Liver (tissue), 9 donors: ENCODE data around the gene NTN5. TPM values are rescaled to one million over a fixed set of nuclear protein-coding genes. Genes with fewer than 3 reads are reported as not detected.

Source experiments
- DNase-seq: peaks from one replicate; pipeline ENCODE4 v3.0.0-alpha.2; 2017; ENCODE audit warnings: low spot score
- H3K27ac ChIP-seq, 2 donors: one replicate each; pipeline ENCODE4 v1.7.0; 2013; ENCODE audit warnings: inconsistent platforms in 2 of 2, low read length in 2 of 2, control low read depth in 1 of 2, low read depth in 1 of 2, mild to moderate bottlenecking in 1 of 2
- H3K27me3 ChIP-seq, 4 donors: one replicate each; pipeline versions ENCODE4 v1.6.1 to v1.7.0; 2013; ENCODE audit warnings: low read length in 3 of 4, inconsistent platforms in 1 of 4, mild to moderate bottlenecking in 1 of 4, moderate library complexity in 1 of 4; ENCODE audit not compliant: control insufficient read depth in 4 of 4, insufficient read depth in 4 of 4
- H3K36me3 ChIP-seq, 4 donors: one replicate each; pipeline versions ENCODE4 v1.6.1 to v1.7.0; 2013; ENCODE audit warnings: low read length in 3 of 4, mild to moderate bottlenecking in 3 of 4, low read depth in 1 of 4, moderate library complexity in 1 of 4; ENCODE audit not compliant: control insufficient read depth in 4 of 4, insufficient read depth in 3 of 4
- H3K4me1 ChIP-seq, 4 donors: one replicate each; pipeline versions ENCODE4 v1.6.1 to v1.7.0; 2013; ENCODE audit warnings: low read length in 3 of 4, mild to moderate bottlenecking in 3 of 4, moderate library complexity in 1 of 4; ENCODE audit not compliant: control insufficient read depth in 4 of 4, insufficient read depth in 4 of 4
- H3K4me3 ChIP-seq, 3 donors: one replicate each; pipeline versions ENCODE4 v1.6.1 to v1.7.0; 2013; ENCODE audit warnings: low read length in 3 of 3, control low read depth in 1 of 3, low read depth in 1 of 3, mild to moderate bottlenecking in 1 of 3
- H3K9ac ChIP-seq, 2 donors: one replicate each; pipeline ENCODE4 v1.7.0; 2013; ENCODE audit warnings: low read length in 2 of 2, mild to moderate bottlenecking in 2 of 2, moderate library complexity in 2 of 2, control low read depth in 1 of 2, low read depth in 1 of 2
- H3K9me3 ChIP-seq, 4 donors: one replicate each; pipeline versions ENCODE4 v1.6.1 to v1.7.0; 2013; ENCODE audit warnings: low read length in 3 of 4; ENCODE audit not compliant: control insufficient read depth in 4 of 4
- CTCF ChIP-seq: fragments of 150-350 bp; IDR thresholded peaks from 2 replicates; pipeline ENCODE4 v1.5.1; 2017; ENCODE audit warnings: improper control_type of control experiment, low read depth, low read length; ENCODE audit not compliant: missing input control
- EGR1 ChIP-seq, 2 donors: IDR thresholded peaks; 2 replicates each; pipeline ENCODE4 v1.6.1; 2016 to 2018; ENCODE audit warnings: antibody characterized with exemption in 2 of 2, low read depth in 2 of 2
- FOXA1 ChIP-seq: IDR thresholded peaks from 2 replicates; pipeline ENCODE4 v1.6.1; 2016; ENCODE audit warnings: antibody characterized with exemption
- FOXA2 ChIP-seq: IDR thresholded peaks from 2 replicates; pipeline ENCODE4 v1.6.1; 2016; ENCODE audit warnings: antibody characterized with exemption
- GABPA ChIP-seq, 2 donors: IDR thresholded peaks in 1 of 2; conservative IDR thresholded peaks in 1 of 2; 2 replicates each; pipeline ENCODE4 v1.6.1; 2016; ENCODE audit warnings: antibody characterized with exemption in 2 of 2, mild to moderate bottlenecking in 1 of 2, moderate library complexity in 1 of 2
- HNF4A ChIP-seq, 2 donors: conservative IDR thresholded peaks; 2 replicates each; pipeline ENCODE4 v1.6.1; 2016; ENCODE audit warnings: antibody characterized with exemption in 2 of 2, mild to moderate bottlenecking in 2 of 2
- HNF4G ChIP-seq: IDR thresholded peaks from 2 replicates; pipeline ENCODE4 v1.6.1; 2016; ENCODE audit warnings: antibody characterized with exemption
- JUND ChIP-seq, 2 donors: IDR thresholded peaks; 2 replicates each; pipeline ENCODE4 v1.6.1; 2016; ENCODE audit warnings: antibody characterized with exemption in 2 of 2
- NR2F2 ChIP-seq: IDR thresholded peaks from 2 replicates; pipeline ENCODE4 v1.6.1; 2016; ENCODE audit warnings: antibody characterized with exemption
- RAD21 ChIP-seq, 2 donors: IDR thresholded peaks; 2 replicates each; pipeline ENCODE4 v1.6.1; 2016; ENCODE audit warnings: antibody characterized with exemption in 2 of 2, mild to moderate bottlenecking in 2 of 2
- REST ChIP-seq: IDR thresholded peaks from 2 replicates; pipeline ENCODE4 v1.6.1; 2016; ENCODE audit warnings: antibody characterized with exemption, mild to moderate bottlenecking
- RXRA ChIP-seq, 2 donors: IDR thresholded peaks; 2 replicates each; pipeline ENCODE4 v1.6.1; 2017 to 2018; ENCODE audit warnings: antibody characterized with exemption in 2 of 2, mild to moderate bottlenecking in 1 of 2
- SP1 ChIP-seq: IDR thresholded peaks from 2 replicates; pipeline ENCODE4 v1.6.1; 2018; ENCODE audit warnings: antibody characterized with exemption, mild to moderate bottlenecking
- TAF1 ChIP-seq: conservative IDR thresholded peaks from 2 replicates; pipeline ENCODE4 v1.6.1; 2016; ENCODE audit warnings: antibody characterized with exemption, mild to moderate bottlenecking
- YY1 ChIP-seq: IDR thresholded peaks from 2 replicates; pipeline ENCODE4 v1.6.1; 2016; ENCODE audit warnings: antibody characterized with exemption, mild to moderate bottlenecking
- ZBTB33 ChIP-seq: IDR thresholded peaks from 2 replicates; pipeline ENCODE4 v1.6.1; 2016; ENCODE audit warnings: antibody characterized with exemption
- WGBS: extraction: QIAGEN DNeasy Blood & Tissue Kit; methylation state at CpG from one replicate; pipeline ENCODE4 v1.1.7; 2013; 5-methylcytosine and 5-hydroxymethylcytosine counted together
- polyA plus RNA-seq, 2 donors: library from polyadenylated mRNA; stranded (reverse) in 1 of 2; unstranded in 1 of 2; fragments of 200-250 nt in 1 of 2; fragments of >200 nt in 1 of 2; fragmentation: Nextera tagmentation in 1 of 2; extraction: Ambion mirVana in 1 of 2; gene quantifications; one replicate each; pipeline versions ENCODE4 v1.2.1 to v1.2.3, GENCODE V29; 2013 to 2015
- total RNA-seq, 2 donors: library from RNA; depleted of rRNA; stranded (reverse); fragments of >200 nt; gene quantifications; one replicate each; pipeline ENCODE4 v1.2.3, GENCODE V29; 2014
- donor health status: healthy.
- donor health status: healthy.
- donor health status: healthy.
- donor health status: healthy.
- donor health status: healthy.

Gene NTN5
- total and polyA plus RNA-seq, 4 donors: 0.08 to 0.09 TPM; not detected in 2

DNA sequence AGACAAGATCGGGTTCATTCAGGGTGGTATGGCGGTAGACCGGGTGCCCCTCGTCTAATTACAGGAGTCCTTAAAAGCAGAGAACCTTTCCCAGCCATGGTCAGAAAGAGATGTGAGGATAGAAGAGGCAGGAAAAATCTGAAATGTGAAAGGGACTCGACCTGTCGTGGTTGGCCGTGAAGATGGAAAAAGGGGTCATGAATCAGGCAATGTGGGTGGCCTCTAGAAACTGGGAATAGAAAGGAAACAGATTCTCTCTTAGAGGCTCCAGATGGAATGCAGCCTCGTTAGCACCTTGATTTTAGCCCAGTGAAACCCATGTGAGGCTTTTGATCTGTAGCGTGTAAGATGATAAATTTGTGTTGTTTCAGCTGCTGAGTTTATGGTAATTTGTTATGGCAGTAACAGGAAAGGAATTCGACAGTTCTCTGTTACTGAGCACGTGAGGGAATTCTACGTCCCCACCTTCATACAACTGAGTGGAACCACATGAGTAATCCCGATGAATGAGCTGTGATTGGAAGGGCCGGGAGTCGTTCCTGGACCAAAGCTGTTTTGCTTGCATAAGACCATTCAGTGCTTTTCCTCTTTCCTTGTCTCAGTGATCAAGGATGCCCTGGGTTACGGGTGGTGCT, 15.9 kb downstream of the NTN5 start (continued):
- TF ChIP-seq YY1 (no peak), HNF4G (no peak), ZBTB33 (no peak), GABPA (IDR thresholded peaks at IDR 0.05 in 1 of 2, conservative IDR thresholded peaks at IDR 0.05 in 1 of 2) (no peak), TAF1 (no peak), SP1 (no peak), HNF4A (conservative IDR thresholded peaks at IDR 0.05) (no peak), RAD21 (IDR thresholded peaks at IDR 0.05) (no peak), JUND (IDR thresholded peaks at IDR 0.05) (no peak), FOXA2 (no peak)

GRCh38 chr19:48654299-48655059, 18.3 kb downstream of the NTN5 start:
- Histone ChIP-seq H3K9me3 (no peaks in the 10 kb centered on the region), H3K36me3 (no peaks in the 10 kb centered on the region), H3K4me3 (no peak overlapping the region), H3K27me3 (no peaks in the 10 kb centered on the region), H3K4me1 (no peaks in the 10 kb centered on the region), H3K27ac (no peak overlapping the region), H3K9ac (no peak overlapping the region)
- WGBS: 62% methylated on average over 11 of the region's 11 CpGs
- DNase-seq: no peak
- TF ChIP-seq NR2F2 (no peak), ZBTB33 (no peak), CTCF (no peak), SP1 (no peak), TAF1 (no peak), FOXA1 (no peak), RAD21 (IDR thresholded peaks at IDR 0.05) (no peak), GABPA (IDR thresholded peaks at IDR 0.05 in 1 of 2, conservative IDR thresholded peaks at IDR 0.05 in 1 of 2) (no peak), JUND (IDR thresholded peaks at IDR 0.05) (no peak), EGR1 (IDR thresholded peaks at IDR 0.05; ENCODE audit: low read depth in 2 of 2) (no peak), HNF4G (no peak), YY1 (no peak), HNF4A (conservative IDR thresholded peaks at IDR 0.05) (no peak), REST (no peak), RXRA (IDR thresholded peaks at IDR 0.05) (no peak)
